Measurements from ENCODE around the gene NAV1. TPM values are rescaled to one million over a fixed set of nuclear protein-coding genes. Genes with fewer than 3 reads are reported as not detected.

NAV1 gene
- total RNA-seq, 5 donors from 2014 or later (not counting 1 experiment from before 2014, with no cell fraction given), result 2.8 to 6.9 (median 4.7) TPM

GRCh38 chr1:201536558-201536957, 2.4 kb upstream of the NAV1 start:
- Mint-ChIP-seq H3K4me1 (peaks cover 14 to 22% (median 22%) of the 10 kb centered on the region in 3 donors), H3K27ac (no peak overlapping the region), H3K27me3 (peaks cover 53 to 55% of the 10 kb centered on the region in 2 donors), H3K4me3 (no peak overlapping the region), H3K36me3 (peaks cover 22% of the 10 kb centered on the region), H3K9me3 (no peaks in the 10 kb centered on the region)
- H3K9me3 ChIP-seq, result no peaks in the 10 kb centered on the region
- ATAC-seq (replicated peaks in 1 of 4) (no peak), DNase-seq (no peak)
- POLR2A ChIA-PET, result no interaction called here
- CTCF ChIA-PET, result no interaction called here
- H3K4me1 ChIP-seq (ENCODE audit: control insufficient read depth in 1 of 2, extremely low read depth in 1 of 2, insufficient read depth in 2 of 2, low read length in 2 of 2), result peaks cover 0 to 20% of the 10 kb centered on the region in 2 experiments
- H3K27me3 ChIP-seq (replicated peaks in 1 of 2; ENCODE audit: control insufficient read depth in 2 of 2, extremely low read depth in 1 of 2, insufficient read depth in 2 of 2, low read length in 1 of 2), result peaks cover 0 to 55% of the 10 kb centered on the region in 2 experiments
- 74% methylated on average over 3 of the region's 4 CpGs for WGBS (ENCODE audit: insufficient coverage)
- no peak overlapping the region for H3K27ac ChIP-seq (ENCODE audit: low read length)
- H3K36me3 ChIP-seq (ENCODE audit: control insufficient read depth in 2 of 2, extremely low read depth in 1 of 2, insufficient read depth in 1 of 2, low read length in 1 of 2), result no peaks in the 10 kb centered on the region
- no peak overlapping the region for H3K4me3 ChIP-seq (ENCODE audit: control insufficient read depth in 1 of 2, extremely low read depth in 1 of 2, low read length in 1 of 2)

- Mint-ChIP-seq H3K9me3 (no peaks in the 10 kb centered on the region), H3K27me3 (peaks cover 57 to 59% of the 10 kb centered on the region in 2 donors), H3K4me3 (no peak overlapping the region), H3K36me3 (peaks cover 22% of the 10 kb centered on the region), H3K4me1 (peaks cover 14 to 22% (median 22%) of the 10 kb centered on the region in 3 donors), H3K27ac (no peak overlapping the region)
- DNase-seq (no peak), ATAC-seq (replicated peaks in 1 of 4) (no peak)
- Histone ChIP-seq H3K27me3 (replicated peaks in 1 of 2; ENCODE audit: control insufficient read depth in 2 of 2, extremely low read depth in 1 of 2, insufficient read depth in 2 of 2, low read length in 1 of 2) (peaks cover 0 to 53% of the 10 kb centered on the region in 2 experiments), H3K4me3 (ENCODE audit: control insufficient read depth in 1 of 2, extremely low read depth in 1 of 2, low read length in 1 of 2) (no peak overlapping the region), H3K4me1 (ENCODE audit: control insufficient read depth in 1 of 2, extremely low read depth in 1 of 2, insufficient read depth in 2 of 2, low read length in 2 of 2) (peaks cover 0 to 20% of the 10 kb centered on the region in 2 experiments), H3K27ac (ENCODE audit: low read length) (no peak overlapping the region), H3K36me3 (ENCODE audit: control insufficient read depth in 2 of 2, extremely low read depth in 1 of 2, insufficient read depth in 1 of 2, low read length in 1 of 2) (no peaks in the 10 kb centered on the region), H3K9me3 (no peaks in the 10 kb centered on the region)
- ChIA-PET POLR2A (no interaction called here), CTCF (no interaction called here)
- 91% methylated on average over 1 of the region's 2 CpGs for WGBS (ENCODE audit: insufficient coverage)
Observed at GRCh38 chr1:201537028-201537427, 1.9 kb upstream of the NAV1 start.

- peaks cover 0 to 54% of the 10 kb centered on the region in 2 experiments for H3K27me3 ChIP-seq (replicated peaks in 1 of 2; ENCODE audit: control insufficient read depth in 2 of 2, extremely low read depth in 1 of 2, insufficient read depth in 2 of 2, low read length in 1 of 2)
- no peak overlapping the region for H3K27ac Mint-ChIP-seq
- H3K9me3 ChIP-seq, result no peaks in the 10 kb centered on the region
- H3K27me3 Mint-ChIP-seq, result peaks cover 57 to 61% of the 10 kb centered on the region in 2 donors
- ChIA-PET POLR2A (no interaction called here), CTCF (no interaction called here)
- no peaks in the 10 kb centered on the region for H3K9me3 Mint-ChIP-seq
- 95% methylated on average over 3 of the region's 4 CpGs for WGBS (ENCODE audit: insufficient coverage)
- ATAC-seq (replicated peaks in 1 of 4) (no peak), DNase-seq (no peak)
- peaks cover 17% of the 10 kb centered on the region for H3K36me3 Mint-ChIP-seq
- H3K4me1 ChIP-seq (ENCODE audit: control insufficient read depth in 1 of 2, extremely low read depth in 1 of 2, insufficient read depth in 2 of 2, low read length in 2 of 2), result peaks cover 0 to 20% of the 10 kb centered on the region in 2 experiments
- H3K4me3 Mint-ChIP-seq, result no peak overlapping the region
- no peaks in the 10 kb centered on the region for H3K36me3 ChIP-seq (ENCODE audit: control insufficient read depth in 2 of 2, extremely low read depth in 1 of 2, insufficient read depth in 1 of 2, low read length in 1 of 2)
- no peak overlapping the region for H3K27ac ChIP-seq (ENCODE audit: low read length)
- H3K4me3 ChIP-seq (ENCODE audit: control insufficient read depth in 1 of 2, extremely low read depth in 1 of 2, low read length in 1 of 2), result no peak overlapping the region
- peaks cover 12 to 22% (median 22%) of the 10 kb centered on the region in 3 donors for H3K4me1 Mint-ChIP-seq
Observed at GRCh38 chr1:201537467-201537866, 1.5 kb upstream of the NAV1 start.

- ATAC-seq (replicated peaks in 1 of 4) (no peak), DNase-seq (no peak)
- H3K9me3 Mint-ChIP-seq, result peaks cover 0 to 4% (median 0%) of the 10 kb centered on the region in 3 donors
- WGBS (ENCODE audit: insufficient coverage), result 90% methylated on average over 1 of the region's 6 CpGs
- no peak overlapping the region for H3K4me3 ChIP-seq (ENCODE audit: control insufficient read depth in 1 of 2, extremely low read depth in 1 of 2, low read length in 1 of 2)
- H3K27ac ChIP-seq (ENCODE audit: low read length), result no peak overlapping the region
- peaks cover 0 to 20% of the 10 kb centered on the region in 2 experiments for H3K4me1 ChIP-seq (ENCODE audit: control insufficient read depth in 1 of 2, extremely low read depth in 1 of 2, insufficient read depth in 2 of 2, low read length in 2 of 2)
- peaks cover 10 to 22% (median 22%) of the 10 kb centered on the region in 3 donors for H3K4me1 Mint-ChIP-seq
- no peak overlapping the region for H3K27ac Mint-ChIP-seq
- H3K36me3 ChIP-seq (ENCODE audit: control insufficient read depth in 2 of 2, extremely low read depth in 1 of 2, insufficient read depth in 1 of 2, low read length in 1 of 2), result no peaks in the 10 kb centered on the region
- ChIA-PET CTCF (no interaction called here), POLR2A (no interaction called here)
- H3K4me3 Mint-ChIP-seq, result peak overlapping the region; percentile 58 to 78 (median 61)
- no peaks in the 10 kb centered on the region for H3K9me3 ChIP-seq
- peaks cover 56 to 64% of the 10 kb centered on the region in 2 donors for H3K27me3 Mint-ChIP-seq
- peaks cover 0 to 55% of the 10 kb centered on the region in 2 experiments for H3K27me3 ChIP-seq (replicated peaks in 1 of 2; ENCODE audit: control insufficient read depth in 2 of 2, extremely low read depth in 1 of 2, insufficient read depth in 2 of 2, low read length in 1 of 2)
- peaks cover 12% of the 10 kb centered on the region for H3K36me3 Mint-ChIP-seq
Observed at GRCh38 chr1:201537891-201538611, 876 bp upstream of the NAV1 start.

- H3K4me3 ChIP-seq (ENCODE audit: control insufficient read depth in 1 of 2, extremely low read depth in 1 of 2, low read length in 1 of 2), result peak overlapping the region; percentile 5 to 35
- 3% methylated on average over 41 of the region's 47 CpGs for WGBS (ENCODE audit: insufficient coverage)
- H3K9me3 Mint-ChIP-seq, result peaks cover 0 to 4% (median 0%) of the 10 kb centered on the region in 3 donors
- H3K9me3 ChIP-seq, result no peaks in the 10 kb centered on the region
- H3K27ac ChIP-seq (ENCODE audit: low read length), result no peak overlapping the region
- peaks cover 10 to 22% (median 22%) of the 10 kb centered on the region in 3 donors for H3K4me1 Mint-ChIP-seq
- peaks cover 0 to 20% of the 10 kb centered on the region in 2 experiments for H3K4me1 ChIP-seq (ENCODE audit: control insufficient read depth in 1 of 2, extremely low read depth in 1 of 2, insufficient read depth in 2 of 2, low read length in 2 of 2)
- ATAC-seq (replicated peaks in 1 of 4), result peak in 2 of 4 experiments; percentile 17
- no peak overlapping the region for H3K27ac Mint-ChIP-seq
- peak overlapping the region; percentile 70 to 78 (median 73) for H3K4me3 Mint-ChIP-seq
- no peak for DNase-seq
- ChIA-PET CTCF (interaction anchor here in 1 of 2 donors (0.5 kb wide), 1 partner anchor 10 kb away, joined by 6 read pairs; no protein-coding TSS in a partner anchor), POLR2A (no interaction called here)
- no peaks in the 10 kb centered on the region for H3K36me3 ChIP-seq (ENCODE audit: control insufficient read depth in 2 of 2, extremely low read depth in 1 of 2, insufficient read depth in 1 of 2, low read length in 1 of 2)
- peaks cover 0 to 50% of the 10 kb centered on the region in 2 experiments for H3K27me3 ChIP-seq (replicated peaks in 1 of 2; ENCODE audit: control insufficient read depth in 2 of 2, extremely low read depth in 1 of 2, insufficient read depth in 2 of 2, low read length in 1 of 2)
- H3K27me3 Mint-ChIP-seq, result peaks cover 63 to 65% of the 10 kb centered on the region in 2 donors
- peaks cover 7% of the 10 kb centered on the region for H3K36me3 Mint-ChIP-seq
Observed at GRCh38 chr1:201539561-201540431, 869 bp downstream of the NAV1 start.
